GM12878 (cell line): ENCODE data around the gene APOO. TPM values are rescaled to one million over a fixed set of nuclear protein-coding genes. Genes with fewer than 3 reads are reported as not detected.
A peak's percentile ranks its signal among the peaks of the same experiment; 100 is the strongest.

ENCODE experiments used
- ATAC-seq: fragments of 200-7000 bp; cut with Tn5 transposase; 3 replicates; pipeline ENCODE4 v1.9.1; 2020; ENCODE audit warnings: mild to moderate bottlenecking, moderate library complexity
- BruUV-seq: library from RNA; stranded (reverse); fragments of 400-500 nt; replicated peaks from 2 replicates; lab custom pipeline; 2021; lab: Mats Ljungman, UMichigan
- CTCF ChIA-PET: fragments of 300-600 bp; sonication (Branson Sonifier 250); formaldehyde crosslinking; extraction: SDS; loops from one replicate; lab custom pipeline; 2021; ENCODE audit warnings: inconsistent platforms; lab: Yijun Ruan, JAX
- POLR2A ChIA-PET: fragments of 350-600 bp; formaldehyde crosslinking; extraction: SDS; loops from one replicate; lab custom pipeline; 2021; ENCODE audit warnings: inconsistent platforms; lab: Charles Lee
- RAD21 ChIA-PET: fragments of 300-600 bp; sonication (Branson Sonifier 250); formaldehyde crosslinking; loops from one replicate; lab custom pipeline; 2023; ENCODE audit warnings: antibody characterized with exemption; ENCODE audit not compliant: unreplicated experiment; lab: Charles Lee
- SMC1A ChIA-PET: fragments of 300-600 bp; sonication (Branson Sonifier 250); formaldehyde crosslinking; loops from one replicate; lab custom pipeline; 2023; ENCODE audit not compliant: unreplicated experiment, uncharacterized antibody; lab: Charles Lee
- DNase-seq: peaks from one replicate; pipeline ENCODE4 v3.0.0-alpha.2; 2011; ENCODE audit warnings: low read depth, low spot score
- FAIRE-seq: peaks from 3 replicates; lab custom pipeline; 2011; peaks lifted over from hg19 to GRCh38; lab: Jason Lieb, UNC
- H2AFZ ChIP-seq: 2 replicates; pipeline ENCODE4 v1.6.0; 2011; ENCODE audit warnings: low read depth, low read length, control low read depth; ENCODE audit not compliant: control insufficient read depth
- H3K27ac ChIP-seq: 2 replicates; pipeline ENCODE4 v1.5.1; 2011; ENCODE audit warnings: control low read depth; ENCODE audit not compliant: control insufficient read depth, insufficient read depth
- H3K27me3 ChIP-seq, 2 experiments: replicated peaks in 1 of 2; 2 replicates each; pipeline versions ENCODE4 v1.6.0 to v1.6.1; 2011; ENCODE audit warnings: low read length in 1 of 2; ENCODE audit not compliant: control insufficient read depth in 2 of 2, insufficient read depth in 2 of 2
- H3K36me3 ChIP-seq, 2 experiments: 2 replicates each; pipeline ENCODE4 v1.5.1; 2011; ENCODE audit warnings: low read length in 1 of 2; ENCODE audit not compliant: control insufficient read depth in 2 of 2, insufficient read depth in 2 of 2
- H3K4me1 ChIP-seq: 2 replicates; pipeline ENCODE4 v1.6.1; 2011; ENCODE audit warnings: mild to moderate bottlenecking, low read length, moderate library complexity, mixed read lengths; ENCODE audit not compliant: control insufficient read depth, insufficient read depth
- H3K4me2 ChIP-seq: 2 replicates; pipeline ENCODE4 v1.6.0; 2011; ENCODE audit warnings: control low read depth; ENCODE audit not compliant: control insufficient read depth, insufficient read depth
- H3K4me3 ChIP-seq: fragments of 200-600 bp; sonication (generic); 2 replicates; pipeline ENCODE4 v1.5.1; 2016
- H3K79me2 ChIP-seq: 2 replicates; pipeline ENCODE4 v1.6.0; 2011; ENCODE audit warnings: low read length; ENCODE audit not compliant: control insufficient read depth, insufficient read depth
- H3K9ac ChIP-seq: 2 replicates; pipeline ENCODE4 v1.8.0; 2011; ENCODE audit warnings: low read length, control low read depth, mixed read lengths; ENCODE audit not compliant: control insufficient read depth, insufficient read depth
- H3K9me3 ChIP-seq: replicated peaks from 3 replicates; pipeline ENCODE4 v1.5.1; 2011; ENCODE audit warnings: mild to moderate bottlenecking, low read length; ENCODE audit not compliant: control insufficient read depth, insufficient read depth
- H4K20me1 ChIP-seq: 2 replicates; pipeline ENCODE4 v1.6.0; 2011; ENCODE audit not compliant: control insufficient read depth, insufficient read depth
- CEBPZ ChIP-seq: fragments of 150-350 bp; IDR thresholded peaks from 2 replicates; pipeline ENCODE4 v1.6.1; 2016; ENCODE audit warnings: low read depth, low read length
- PKNOX1 ChIP-seq: fragments of 450-650 bp; IDR thresholded peaks from 2 replicates; pipeline ENCODE4 v1.6.1; 2016; ENCODE audit warnings: mild to moderate bottlenecking
- RELB ChIP-seq: fragments of 450-650 bp; IDR thresholded peaks from 2 replicates; pipeline ENCODE4 v1.6.1; 2017; ENCODE audit warnings: low read depth, mild to moderate bottlenecking, moderate library complexity
- TCF12 ChIP-seq: IDR thresholded peaks from 2 replicates; pipeline ENCODE4 v1.6.1; 2011; ENCODE audit warnings: low read depth, mild to moderate bottlenecking, low read length
- ZNF384 ChIP-seq: IDR thresholded peaks from 2 replicates; pipeline ENCODE4 v1.6.1; 2012; ENCODE audit warnings: low read depth, mild to moderate bottlenecking, low read length, improper control_type of control experiment, borderline replicate concordance
- WGBS: methylation state at CpG from one replicate; pipeline ENCODE4 v1.1.6; 2016; ENCODE audit warnings: low lambda C conversion rate; ENCODE audit not compliant: insufficient replicate concordance, insufficient coverage; ENCODE audit errors: missing lambda C conversion rate; 5-methylcytosine and 5-hydroxymethylcytosine counted together
- in situ Hi-C: fragments of 300-500 bp; cut with MboI; formaldehyde crosslinking; loops from 9 replicates; pipeline ENCODE4 v1.14.3; 2018; ENCODE audit warnings: mixed read lengths
- intact Hi-C: fragments of 100-400 bp; cut with micrococcal nuclease; formaldehyde crosslinking; loops from one replicate; pipeline ENCODE4 v1.14.2; 2022; ENCODE audit not compliant: unreplicated experiment
- polyA plus RNA-seq, 11 experiments: library from polyadenylated mRNA; depleted of rRNA in 4 of 11; unstranded in 6 of 11; stranded (reverse) in 5 of 11; fragments of >200 nt; fragmentation: Nextera tagmentation in 4 of 11; fragmentation: Illumina TruSeq in 1 of 11; extraction: Ambion mirVana in 4 of 11; extraction: Trizol in 1 of 11; gene quantifications; 1 replicate in 1 of 11; 2 replicates in 10 of 11; pipeline versions ENCODE4 v1.2.1 to v1.2.3, GENCODE V29; 2011 to 2016; ENCODE audit warnings: inconsistent platforms in 2 of 11, missing spikeins in 2 of 11, low read depth in 1 of 11
- total RNA-seq, 4 experiments: library from RNA; depleted of rRNA in 3 of 4; stranded (reverse); fragments of >200 nt in 3 of 4; fragmentation: Illumina TruSeq in 1 of 4; extraction: Trizol in 1 of 4; gene quantifications; 2 replicates each; pipeline versions ENCODE4 v1.2.1 to v1.2.3, GENCODE V29; 2013 to 2021

Gene APOO
- total and polyA plus RNA-seq, 10 of the 15 experiments (the other 5 are each of a cell fraction or from before 2014, with no cell fraction given), result 20.7 to 68.7 (median 35.5) TPM

GRCh38 chrX:23907111-23907497, 634 bp downstream of the APOO start:
- Histone ChIP-seq H3K36me3 (no peaks in the 10 kb centered on the region), H3K4me1 (peaks cover under 1% of the 10 kb centered on the region), H3K4me2 (peak overlapping the region; percentile 21), H3K79me2 (peaks cover 6% of the 10 kb centered on the region), H4K20me1 (no peaks in the 10 kb centered on the region), H2AFZ (no peak overlapping the region), H3K4me3 (peak overlapping the region; percentile 78), H3K9ac (peak overlapping the region; percentile 81), H3K27ac (peak overlapping the region; percentile 73), H3K27me3 (no peaks in the 10 kb centered on the region), H3K9me3 (no peaks in the 10 kb centered on the region)
- DNase-seq (no peak), FAIRE-seq (no peak), ATAC-seq (peak; percentile 24)
- TF ChIP-seq ZNF384 (no peak), TCF12 (no peak), RELB (no peak), CEBPZ (no peak), PKNOX1 (no peak)
- RAD21 ChIA-PET, result interaction anchor here (0.8 to 3.9 kb wide), 9 partner anchors 9 to 238 kb away, joined by 3 to 44 read pairs (median 4); partner anchors contain the start of genes EIF2S3 and SAT1
- SMC1A ChIA-PET, result interaction anchor here (0.7 to 5.0 kb wide), 8 partner anchors 122 to 336 kb away, joined by 3 to 37 read pairs (median 4); partner anchors contain the start of genes EIF2S3 and SAT1
- no TSS peak for BruUV-seq
- 24% methylated on average over 10 of the region's 12 CpGs for WGBS
- in situ Hi-C loops (loop anchor here (10.0 kb wide), 2 partner anchors 152 to 1922 kb away; no protein-coding TSS in a partner anchor), intact Hi-C loops (loop anchor here (1.0 to 5.0 kb wide), 2 partner anchors 115 to 147 kb away; partner anchors contain the start of gene EIF2S3)
- POLR2A ChIA-PET, result interaction anchor here (0.6 to 4.8 kb wide), 7 partner anchors 11 to 219 kb away, joined by 3 to 31 read pairs (median 4); partner anchors contain the start of genes ACOT9, EIF2S3 and KLHL15
- CTCF ChIA-PET, result interaction anchor here (0.6 to 4.4 kb wide), 11 partner anchors 105 to 336 kb away, joined by 3 to 39 read pairs (median 4); partner anchors contain the start of genes EIF2S3, KLHL15 and SAT1
